HepG2 (cell line): ENCODE measurements around the gene IGSF21. TPM values are rescaled to one million over a fixed set of nuclear protein-coding genes. Genes with fewer than 3 reads are reported as not detected.

Experiments used
- KDM3A ChIP-seq: IDR thresholded peaks from 2 replicates; pipeline ENCODE4 v1.6.1; 2018; ENCODE audit warnings: low read depth, missing compliant biosample characterization
- PRMT3 ChIP-seq: sonication (generic); formaldehyde crosslinking; IDR thresholded peaks from 2 replicates; pipeline ENCODE4 v1.8.1; 2022; ENCODE audit warnings: low read depth, mild to moderate bottlenecking, moderate library complexity, missing genetic modification reagents, borderline replicate concordance
- polyA plus RNA-seq, 8 experiments: library from polyadenylated mRNA; depleted of rRNA in 3 of 8; stranded (reverse) in 7 of 8; unstranded in 1 of 8; fragments of >200 nt; fragmentation: Illumina TruSeq in 4 of 8; extraction: Trizol in 4 of 8; gene quantifications; 2 replicates each; pipeline versions ENCODE4 v1.2.1 to v1.2.3, GENCODE V29; 2011 to 2016; ENCODE audit warnings: low read depth in 4 of 8, missing spikeins in 1 of 8, mixed read lengths in 1 of 8; ENCODE audit not compliant: insufficient read depth in 1 of 8
- total RNA-seq, 5 experiments: library from RNA; depleted of rRNA; stranded (reverse); fragments of >200 nt; fragmentation: Illumina TruSeq; extraction: Trizol; gene quantifications; 2 replicates each; pipeline ENCODE4 v1.2.3, GENCODE V29; 2016; ENCODE audit warnings: low read depth in 1 of 5
- TF ChIP-seq, protein P1 (sequence below), 2 experiments: fragments of 450-650 bp in 1 of 2; sonication (generic) in 1 of 2; formaldehyde crosslinking in 1 of 2; IDR thresholded peaks; 2 replicates each; pipeline versions ENCODE4 v1.6.1 to v1.8.0; 2016 to 2022; ENCODE audit warnings: antibody characterized with exemption in 1 of 2, mild to moderate bottlenecking in 1 of 2, missing genetic modification reagents in 1 of 2

IGSF21 gene
- total and polyA plus RNA-seq, 2 of the 13 experiments (the other 11 are each of a cell fraction or from before 2014, with no cell fraction given): not detected

DNA sequence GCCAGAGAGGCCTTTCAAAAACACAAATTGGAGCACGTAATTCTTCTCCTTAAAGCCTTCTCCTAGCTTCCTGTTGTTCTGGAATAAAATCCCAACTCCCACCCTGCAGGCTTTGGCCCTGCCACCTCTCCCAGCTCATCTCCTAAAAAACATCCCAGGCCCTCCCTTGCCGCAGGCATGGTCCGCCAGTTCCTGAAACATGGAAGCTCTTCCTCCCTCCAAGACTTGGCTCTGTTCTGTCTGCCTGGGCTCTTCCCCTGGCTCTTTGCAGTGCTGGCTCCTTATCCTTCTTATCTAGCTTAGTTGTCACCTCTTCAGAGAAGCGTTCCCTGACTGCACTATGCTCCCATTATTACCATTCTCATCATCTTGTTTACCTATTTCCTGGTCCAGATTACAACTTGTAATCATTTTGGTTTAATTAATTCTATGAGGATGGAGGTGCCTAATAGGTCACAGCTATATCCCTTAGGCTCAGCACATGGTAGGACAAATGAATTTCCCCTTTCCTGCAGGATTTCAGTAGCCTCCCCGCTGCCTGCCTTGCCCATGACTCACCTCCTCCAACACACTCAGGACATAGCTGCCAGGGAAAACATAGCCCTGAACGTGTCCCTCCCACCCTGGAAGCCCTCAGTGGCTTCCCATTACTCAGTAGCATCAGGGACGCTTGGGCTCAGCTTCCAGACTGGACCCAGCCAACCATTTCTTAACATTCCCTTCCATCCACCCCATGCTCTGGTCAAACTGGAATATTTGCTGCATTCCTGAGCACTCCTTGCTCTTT, 15.7 kb upstream of the IGSF21 start (continued):
- TF ChIP-seq, protein P1, sequence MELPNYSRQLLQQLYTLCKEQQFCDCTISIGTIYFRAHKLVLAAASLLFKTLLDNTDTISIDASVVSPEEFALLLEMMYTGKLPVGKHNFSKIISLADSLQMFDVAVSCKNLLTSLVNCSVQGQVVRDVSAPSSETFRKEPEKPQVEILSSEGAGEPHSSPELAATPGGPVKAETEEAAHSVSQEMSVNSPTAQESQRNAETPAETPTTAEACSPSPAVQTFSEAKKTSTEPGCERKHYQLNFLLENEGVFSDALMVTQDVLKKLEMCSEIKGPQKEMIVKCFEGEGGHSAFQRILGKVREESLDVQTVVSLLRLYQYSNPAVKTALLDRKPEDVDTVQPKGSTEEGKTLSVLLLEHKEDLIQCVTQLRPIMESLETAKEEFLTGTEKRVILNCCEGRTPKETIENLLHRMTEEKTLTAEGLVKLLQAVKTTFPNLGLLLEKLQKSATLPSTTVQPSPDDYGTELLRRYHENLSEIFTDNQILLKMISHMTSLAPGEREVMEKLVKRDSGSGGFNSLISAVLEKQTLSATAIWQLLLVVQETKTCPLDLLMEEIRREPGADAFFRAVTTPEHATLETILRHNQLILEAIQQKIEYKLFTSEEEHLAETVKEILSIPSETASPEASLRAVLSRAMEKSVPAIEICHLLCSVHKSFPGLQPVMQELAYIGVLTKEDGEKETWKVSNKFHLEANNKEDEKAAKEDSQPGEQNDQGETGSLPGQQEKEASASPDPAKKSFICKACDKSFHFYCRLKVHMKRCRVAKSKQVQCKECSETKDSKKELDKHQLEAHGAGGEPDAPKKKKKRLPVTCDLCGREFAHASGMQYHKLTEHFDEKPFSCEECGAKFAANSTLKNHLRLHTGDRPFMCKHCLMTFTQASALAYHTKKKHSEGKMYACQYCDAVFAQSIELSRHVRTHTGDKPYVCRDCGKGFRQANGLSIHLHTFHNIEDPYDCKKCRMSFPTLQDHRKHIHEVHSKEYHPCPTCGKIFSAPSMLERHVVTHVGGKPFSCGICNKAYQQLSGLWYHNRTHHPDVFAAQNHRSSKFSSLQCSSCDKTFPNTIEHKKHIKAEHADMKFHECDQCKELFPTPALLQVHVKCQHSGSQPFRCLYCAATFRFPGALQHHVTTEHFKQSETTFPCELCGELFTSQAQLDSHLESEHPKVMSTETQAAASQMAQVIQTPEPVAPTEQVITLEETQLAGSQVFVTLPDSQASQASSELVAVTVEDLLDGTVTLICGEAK (IDR thresholded peaks at IDR 0.05): no peak
- TF ChIP-seq, protein P1 (CRISPR knock-in tag; IDR thresholded peaks at IDR 0.05): no peak
- no peak for TF ChIP-seq KDM3A (CRISPR knock-in tag)
- TF ChIP-seq PRMT3: no peak
- TF ChIP-seq, all 625 proteins: peak for 0
